Common myeloid progenitor, CD34-positive (primary cell): ENCODE data around the gene PPM1E.
"Not testable (repeated sequence)": the region's sequence is repeated elsewhere in the genome, so short reads cannot be mapped to it uniquely, and the experiment has no call there.

Experiments used
- CTCF ChIA-PET: fragments of 350-600 bp; sonication (Branson Sonifier 250); formaldehyde crosslinking; loops from one replicate; lab custom pipeline; 2021; ENCODE audit warnings: antibody characterized with exemption; lab: Charles Lee
- POLR2A ChIA-PET: fragments of 350-600 bp; sonication (Branson Sonifier 250); formaldehyde crosslinking; loops from one replicate; lab custom pipeline; 2021; ENCODE audit warnings: antibody characterized with exemption; lab: Charles Lee
- DNase-seq, 3 donors: peaks; one replicate each; pipeline versions ENCODE4 v3.0.0 to v3.0.0-alpha.2; 2013
- H3K27ac ChIP-seq, 2 experiments: 1 replicate in 1 of 2; 2 replicates in 1 of 2; pipeline ENCODE4 v1.7.0; 2013; ENCODE audit warnings: inconsistent platforms in 2 of 2, low read length in 2 of 2, mild to moderate bottlenecking in 2 of 2, low read depth in 1 of 2, moderate library complexity in 1 of 2; ENCODE audit not compliant: severe bottlenecking in 2 of 2, insufficient read depth in 1 of 2, poor library complexity in 1 of 2
- H3K27me3 ChIP-seq, 5 experiments: replicated peaks in 2 of 5; 1 replicate in 3 of 5; 2 replicates in 2 of 5; pipeline versions ENCODE4 v1.6.1 to v1.7.0; 2013; ENCODE audit warnings: low read length in 4 of 5, mild to moderate bottlenecking in 2 of 5, moderate library complexity in 2 of 5, inconsistent platforms in 1 of 5; ENCODE audit not compliant: insufficient read depth in 5 of 5, control insufficient read depth in 4 of 5
- H3K36me3 ChIP-seq, 4 experiments: 1 replicate in 2 of 4; 2 replicates in 2 of 4; pipeline versions ENCODE4 v1.6.1 to v1.7.0; 2013; ENCODE audit warnings: low read length in 3 of 4, control low read depth in 1 of 4, mild to moderate bottlenecking in 1 of 4; ENCODE audit not compliant: control insufficient read depth in 4 of 4, insufficient read depth in 4 of 4
- H3K4me1 ChIP-seq, 4 experiments: 1 replicate in 3 of 4; 2 replicates in 1 of 4; pipeline versions ENCODE4 v1.6.1 to v1.7.1; 2013; ENCODE audit warnings: low read length in 3 of 4, mild to moderate bottlenecking in 3 of 4, control low read depth in 1 of 4, inconsistent platforms in 1 of 4, moderate library complexity in 1 of 4; ENCODE audit not compliant: control insufficient read depth in 4 of 4, insufficient read depth in 4 of 4; ENCODE audit errors: control extremely low read depth in 1 of 4
- H3K4me3 ChIP-seq, 7 experiments: 1 replicate in 4 of 7; 2 replicates in 3 of 7; pipeline versions ENCODE4 v1.5.1 to v1.7.0; 2013; ENCODE audit warnings: mild to moderate bottlenecking in 7 of 7, low read length in 6 of 7, moderate library complexity in 6 of 7, inconsistent platforms in 2 of 7, low read depth in 2 of 7, control low read depth in 1 of 7; ENCODE audit not compliant: insufficient read depth in 4 of 7, control insufficient read depth in 1 of 7; ENCODE audit errors: extremely low read depth in 1 of 7
- H3K9me3 ChIP-seq, 5 experiments: 1 replicate in 4 of 5; 2 replicates in 1 of 5; pipeline versions ENCODE4 v1.6.1 to v1.7.1; 2013; ENCODE audit warnings: low read length in 4 of 5, mild to moderate bottlenecking in 2 of 5, inconsistent platforms in 1 of 5, low read depth in 1 of 5, moderate library complexity in 1 of 5; ENCODE audit not compliant: control insufficient read depth in 4 of 5, insufficient read depth in 2 of 5; ENCODE audit errors: control extremely low read depth in 1 of 5
- WGBS: methylation state at CpG from one replicate; pipeline ENCODE4 v1.1.5; 2013; ENCODE audit not compliant: insufficient coverage; 5-methylcytosine and 5-hydroxymethylcytosine counted together

PPM1E gene

DNA sequence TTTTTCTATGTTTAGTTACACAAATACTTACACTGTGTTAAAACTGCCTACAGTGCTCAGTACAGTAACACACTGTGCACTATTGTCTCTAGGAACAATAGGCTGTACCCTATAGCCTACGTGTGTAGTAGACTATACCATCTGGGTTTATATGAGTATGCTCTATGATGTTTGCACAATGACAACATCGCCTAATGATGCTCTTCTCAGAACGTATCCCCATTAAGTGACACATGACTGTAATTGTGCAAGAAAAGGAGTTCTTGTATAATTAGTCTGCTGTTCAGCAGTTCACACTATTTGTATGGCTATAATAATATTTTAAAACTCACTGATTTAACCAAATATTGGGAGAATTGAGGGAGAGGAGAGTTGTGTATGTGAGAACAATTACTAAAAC lies 177.3 kb downstream of the PPM1E start:
- Histone ChIP-seq H3K27ac (no peak overlapping the region), H3K27me3 (no peaks in the 10 kb centered on the region), H3K36me3 (no peaks in the 10 kb centered on the region), H3K4me1 (no peaks in the 10 kb centered on the region), H3K4me3 (no peak overlapping the region), H3K9me3 (no peaks in the 10 kb centered on the region)
- no peak for DNase-seq
- ChIA-PET CTCF (no interaction called here), POLR2A (no interaction called here)
- WGBS: no CpG with 5 or more reads among the region's 3 CpGs

DNA sequence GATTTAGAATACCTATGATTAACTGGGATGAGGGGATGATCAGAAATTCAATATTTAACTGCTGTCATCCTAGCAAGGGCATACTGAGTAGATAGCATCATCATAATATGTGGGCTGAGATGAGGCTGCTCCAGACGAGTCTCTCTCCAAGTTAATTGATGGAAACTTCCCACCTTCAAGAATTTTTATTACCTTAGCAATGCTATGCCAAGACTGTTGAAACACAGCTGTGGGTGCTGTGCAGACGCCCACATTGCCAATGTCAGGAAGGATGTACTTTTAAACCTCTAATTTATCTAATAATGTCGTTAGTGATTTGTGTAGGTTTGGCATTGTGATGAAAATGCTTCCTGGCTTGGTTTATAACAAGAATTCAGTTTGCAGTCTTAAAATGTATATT lies 180.6 kb downstream of the PPM1E start:
- DNase-seq: no peak
- POLR2A ChIA-PET: no interaction called here
- Histone ChIP-seq H3K27ac (no peak overlapping the region), H3K36me3 (no peaks in the 10 kb centered on the region), H3K27me3 (no peaks in the 10 kb centered on the region), H3K4me3 (no peak overlapping the region), H3K9me3 (no peaks in the 10 kb centered on the region), H3K4me1 (no peaks in the 10 kb centered on the region)
- CTCF ChIA-PET: no interaction called here
- no CpG with 5 or more reads among the region's 3 CpGs for WGBS

DNA sequence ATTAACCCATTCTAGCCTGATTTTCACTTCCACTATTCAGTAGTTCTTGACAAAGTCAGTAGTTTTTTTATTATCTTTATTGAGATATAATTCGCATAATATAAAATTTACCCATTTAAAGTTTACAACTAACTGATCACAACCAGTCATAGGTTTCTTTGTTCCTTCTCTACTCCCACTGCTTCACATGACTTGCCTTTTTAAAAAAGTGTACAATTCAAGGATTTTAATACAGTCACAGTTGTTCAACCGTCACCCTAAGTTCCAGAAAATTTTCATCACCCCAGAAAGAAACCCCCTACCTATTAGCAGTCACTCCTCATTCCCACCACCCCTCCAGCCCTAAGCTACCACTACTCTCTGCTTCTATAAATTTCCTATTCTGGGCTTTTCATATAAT lies 188.5 kb downstream of the PPM1E start:
- Histone ChIP-seq H3K27me3 (no peaks in the 10 kb centered on the region), H3K9me3 (peaks cover 0 to 8% (median 0%) of the 10 kb centered on the region in 5 experiments), H3K36me3 (no peaks in the 10 kb centered on the region), H3K27ac (no peak overlapping the region), H3K4me3 (no peak overlapping the region), H3K4me1 (peaks cover 0 to 2% (median 0%) of the 10 kb centered on the region in 4 experiments)
- no peak for DNase-seq
- POLR2A ChIA-PET: no interaction called here
- 100% methylated on average over 1 of the region's 2 CpGs for WGBS
- CTCF ChIA-PET: no interaction called here

DNA sequence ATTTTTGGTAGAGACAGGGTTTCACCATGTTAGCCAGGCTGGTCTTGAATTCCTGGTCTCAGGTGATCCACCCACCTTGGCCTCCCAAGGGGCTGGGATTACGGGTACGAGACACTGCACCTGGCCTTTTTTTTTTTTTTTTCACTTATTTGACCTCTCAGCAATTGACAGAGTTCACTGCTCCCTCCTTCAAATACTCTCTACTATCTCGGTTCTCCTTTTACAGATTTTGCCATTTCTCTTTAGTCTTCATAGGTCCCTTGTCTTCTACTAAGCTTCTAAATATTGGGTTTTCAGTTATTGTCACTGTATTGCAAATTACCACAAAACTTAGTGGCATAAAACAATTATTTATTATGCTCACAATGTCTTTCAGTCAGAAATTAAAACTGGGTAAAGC lies 191.8 kb downstream of the PPM1E start:
- H3K36me3 ChIP-seq: no peaks in the 10 kb centered on the region
- WGBS: 100% methylated on average over 2 of the region's 3 CpGs
- DNase-seq: no peak
- CTCF ChIA-PET: no interaction called here
- peaks cover 3 to 30% (median 9%) of the 10 kb centered on the region in 5 experiments for H3K9me3 ChIP-seq
- no peaks in the 10 kb centered on the region for H3K27me3 ChIP-seq
- no peak overlapping the region for H3K27ac ChIP-seq
- POLR2A ChIA-PET: no interaction called here
- peaks cover 0 to 2% (median 0%) of the 10 kb centered on the region in 4 experiments for H3K4me1 ChIP-seq
- no peak overlapping the region for H3K4me3 ChIP-seq

DNA sequence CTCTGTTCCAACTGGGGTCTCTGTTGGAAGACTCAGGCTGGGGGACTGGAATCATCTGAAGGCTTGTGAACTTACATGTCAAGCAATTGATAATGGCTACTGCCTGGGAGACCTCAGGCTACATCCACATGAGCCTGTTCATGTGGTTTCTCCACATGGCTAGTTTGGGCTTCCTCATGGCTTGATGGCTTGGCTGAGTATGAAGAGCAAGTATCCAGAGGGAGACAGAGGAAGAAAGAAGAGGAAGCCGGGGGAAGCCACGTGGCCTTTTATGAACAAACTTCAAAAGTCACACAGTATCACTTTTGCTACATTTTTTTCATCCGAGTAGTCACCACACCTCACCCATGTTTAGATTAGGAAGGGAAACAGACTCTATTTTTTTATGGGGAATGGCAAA lies 192.2 kb downstream of the PPM1E start:
- ChIA-PET POLR2A (no interaction called here), CTCF (no interaction called here)
- WGBS: no CpG with 5 or more reads among the region's 3 CpGs
- DNase-seq: no peak
- Histone ChIP-seq H3K9me3 (peaks cover 3 to 33% (median 11%) of the 10 kb centered on the region in 5 experiments), H3K4me3 (no peak overlapping the region), H3K4me1 (peaks cover 0 to 2% (median 0%) of the 10 kb centered on the region in 4 experiments), H3K27ac (no peak overlapping the region), H3K27me3 (no peaks in the 10 kb centered on the region), H3K36me3 (no peaks in the 10 kb centered on the region)

DNA sequence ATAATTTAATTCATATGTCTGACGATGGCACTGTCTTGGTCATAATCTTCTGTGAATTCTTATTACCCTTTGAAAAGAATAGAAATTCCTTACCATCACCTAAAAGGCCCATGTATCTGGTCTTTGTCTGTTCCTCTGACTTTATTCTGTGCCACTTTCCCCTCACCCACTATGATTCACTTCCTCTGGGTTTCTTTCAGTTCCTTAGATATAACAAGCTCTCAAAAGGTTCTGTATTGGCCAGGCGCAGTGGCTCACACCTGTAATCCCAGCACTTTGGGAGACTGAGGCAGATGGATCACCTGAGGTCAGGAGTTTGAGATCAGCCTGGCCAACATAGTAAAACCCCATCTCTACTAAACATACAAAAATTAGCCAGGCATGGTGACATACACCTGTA lies 198.7 kb downstream of the PPM1E start:
- H3K4me1 ChIP-seq, H3K27ac ChIP-seq, POLR2A ChIA-PET, H3K4me3 ChIP-seq, H3K27me3 ChIP-seq, CTCF ChIA-PET, H3K36me3 ChIP-seq, DNase-seq: not testable (repeated sequence)
- WGBS: 50% methylated on average over 2 of the region's 2 CpGs
- peaks cover 3 to 28% (median 11%) of the 10 kb centered on the region in 5 experiments for H3K9me3 ChIP-seq

DNA sequence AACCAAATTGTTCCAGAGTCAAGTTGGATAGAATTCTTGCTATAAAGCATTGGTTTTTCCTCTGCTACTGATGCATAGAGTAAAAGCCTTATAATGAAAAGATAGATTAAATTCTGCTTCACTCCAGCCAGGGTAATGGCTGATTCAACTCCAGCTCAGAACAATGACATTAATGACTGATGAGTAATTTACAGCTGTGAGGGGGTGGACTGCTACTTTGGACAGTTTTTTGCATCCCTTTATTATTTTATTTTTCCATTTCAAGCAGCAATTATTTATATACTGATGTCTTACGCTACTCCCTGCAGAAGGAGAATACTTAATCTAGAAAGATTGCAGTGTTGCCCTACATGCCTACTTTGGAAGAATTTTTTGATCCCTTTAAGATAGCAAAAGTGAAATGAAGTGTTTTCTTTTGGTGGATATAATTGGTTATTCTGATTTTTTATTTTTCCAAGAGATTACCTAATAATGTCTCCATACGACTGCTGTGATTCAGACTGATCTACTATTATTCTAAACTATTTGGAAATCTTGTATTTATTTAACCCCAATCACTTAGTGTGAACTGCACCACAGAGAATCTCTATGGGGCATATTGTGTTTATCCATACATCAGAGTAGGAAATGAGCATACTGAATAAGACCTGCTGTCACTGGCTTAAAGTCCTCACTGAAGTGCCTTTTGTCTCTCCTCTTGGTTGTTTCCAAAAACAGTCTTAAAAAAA lies 201.5 kb downstream of the PPM1E start:
- Histone ChIP-seq H3K4me3 (no peak overlapping the region), H3K27me3 (no peaks in the 10 kb centered on the region), H3K4me1 (no peaks in the 10 kb centered on the region), H3K9me3 (peaks cover 0 to 9% (median 2%) of the 10 kb centered on the region in 5 experiments), H3K27ac (no peak overlapping the region), H3K36me3 (no peaks in the 10 kb centered on the region)
- no CpG with 5 or more reads among the region's 2 CpGs for WGBS
- CTCF ChIA-PET: no interaction called here
- no peak for DNase-seq
- POLR2A ChIA-PET: no interaction called here
